ENCODE data around the gene MICALL2.

MICALL2 gene

GRCh38 chr7:1496531-1497292 is 37.4 kb upstream of the MICALL2 start:
- Histone ChIP-seq H3K9me3 (ENCODE audit: control insufficient read depth, insufficient read depth, low read depth, low read length) (no peaks in the 10 kb centered on the region), H3K27ac (ENCODE audit: extremely low read depth, low read depth, low read length) (no peak overlapping the region), H3K4me1 (ENCODE audit: control insufficient read depth, insufficient read depth, low read length) (no peaks in the 10 kb centered on the region), H3K36me3 (ENCODE audit: control insufficient read depth in 2 of 2, insufficient read depth in 1 of 2, low read length in 2 of 2) (peaks cover 6 to 74% of the 10 kb centered on the region in 2 experiments; a peak in 2 of 3 replicates), H3K4me3 (ENCODE audit: low read depth, low read length) (no peak overlapping the region)
- CTCF ChIA-PET: no interaction called here
- POLR2A ChIA-PET: no interaction called here
- no peak for TF ChIP-seq ZNF335 (tag by site-specific recombination; conservative IDR thresholded peaks at IDR 0.05)
- no peak for TF ChIP-seq ZNF155 (tag by site-specific recombination; IDR thresholded peaks at IDR 0.05)
- no peak for TF ChIP-seq ZNF513 (tag by site-specific recombination; IDR thresholded peaks at IDR 0.05)
- no peak for TF ChIP-seq ZNF19 (tag by site-specific recombination; IDR thresholded peaks at IDR 0.05; ENCODE audit: low read depth)
- TF ChIP-seq ZNF114 (tag by site-specific recombination; IDR thresholded peaks at IDR 0.05): no peak
- no peak for TF ChIP-seq ZNF184 (tag by site-specific recombination; IDR thresholded peaks at IDR 0.05)
- no peak for TF ChIP-seq ZNF138 (tag by site-specific recombination; IDR thresholded peaks at IDR 0.05; ENCODE audit: borderline replicate concordance)
- TF ChIP-seq FEZF1 (tag by site-specific recombination; IDR thresholded peaks at IDR 0.05): no peak

GRCh38 chr7:1495564-1496242 is 36.4 kb upstream of the MICALL2 start:
- Histone ChIP-seq H3K9me3 (ENCODE audit: control insufficient read depth, insufficient read depth, low read depth, low read length) (no peaks in the 10 kb centered on the region), H3K27ac (ENCODE audit: extremely low read depth, low read depth, low read length) (no peak overlapping the region), H3K36me3 (ENCODE audit: control insufficient read depth in 2 of 2, insufficient read depth in 1 of 2, low read length in 2 of 2) (peaks cover 3 to 76% of the 10 kb centered on the region in 2 experiments; a peak in 2 of 3 replicates), H3K4me3 (ENCODE audit: low read depth, low read length) (no peak overlapping the region), H3K4me1 (ENCODE audit: control insufficient read depth, insufficient read depth, low read length) (no peaks in the 10 kb centered on the region)
- ChIA-PET POLR2A (no interaction called here), CTCF (no interaction called here)
- TF ChIP-seq ZNF16 (tag by site-specific recombination; IDR thresholded peaks at IDR 0.05; ENCODE audit: low read depth): no peak
- no peak for TF ChIP-seq ZNF239 (tag by site-specific recombination; IDR thresholded peaks at IDR 0.05)
- 0 out of 2 replicates have a peak, but pooled peaks have one; percentile 23 for TF ChIP-seq GLIS2 (tag by site-specific recombination; IDR thresholded peaks at IDR 0.05)

- ChIA-PET POLR2A (no interaction called here), CTCF (no interaction called here)
- Histone ChIP-seq H3K27ac (ENCODE audit: extremely low read depth, low read depth, low read length) (no peak overlapping the region), H3K4me3 (ENCODE audit: low read depth, low read length) (no peak overlapping the region), H3K36me3 (ENCODE audit: control insufficient read depth in 2 of 2, insufficient read depth in 1 of 2, low read length in 2 of 2) (peaks cover 0 to 76% of the 10 kb centered on the region in 2 experiments; a peak in 2 of 3 replicates), H3K9me3 (ENCODE audit: control insufficient read depth, insufficient read depth, low read depth, low read length) (no peaks in the 10 kb centered on the region), H3K4me1 (ENCODE audit: control insufficient read depth, insufficient read depth, low read length) (no peaks in the 10 kb centered on the region)
- TF ChIP-seq ZNF777 (tag by site-specific recombination; IDR thresholded peaks at IDR 0.05; ENCODE audit: borderline replicate concordance) (no peak), GFI1B (tag by site-specific recombination; IDR thresholded peaks at IDR 0.05) (no peak), ZNF624 (tag by site-specific recombination; IDR thresholded peaks at IDR 0.05) (no peak), EGR2 (tag by site-specific recombination; IDR thresholded peaks at IDR 0.05; ENCODE audit: low read depth) (no peak), ZNF449 (tag by site-specific recombination; IDR thresholded peaks at IDR 0.05) (no peak), ZNF26 (tag by site-specific recombination; IDR thresholded peaks at IDR 0.05) (no peak), ZBTB1 (tag by site-specific recombination; IDR thresholded peaks at IDR 0.05) (no peak), ZNF704 (tag by site-specific recombination; IDR thresholded peaks at IDR 0.05) (no peak), PBX3 (CRISPR knock-in tag; IDR thresholded peaks at IDR 0.05) (no peak), OSR2 (tag by site-specific recombination; IDR thresholded peaks at IDR 0.05) (no peak)
These were observed 35.7 kb upstream of the MICALL2 start for GRCh38 chr7:1494866-1495563.

Data from HEK293 (cell line).